HG02884 (cell line): ENCODE results near the gene MKNK2.

Source experiments
- ATAC-seq: cut with Tn5 transposase; IDR thresholded peaks from one replicate; pipeline ENCODE4 v1.9.1; 2021; ENCODE audit warnings: mild to moderate bottlenecking, moderate library complexity; ENCODE audit not compliant: unreplicated experiment

The MKNK2 gene

GRCh38 chr19:2080336-2080988 lies 29.4 kb upstream of the MKNK2 start:
- ATAC-seq = no peak

GRCh38 chr19:2079865-2080301 lies 28.8 kb upstream of the MKNK2 start:
- no peak for ATAC-seq

GRCh38 chr19:2079076-2079864 lies 28.2 kb upstream of the MKNK2 start:
- no peak for ATAC-seq

- ATAC-seq = no peak
Observed at GRCh38 chr19:2077833-2078619, 27.0 kb upstream of the MKNK2 start.

GRCh38 chr19:2077398-2077797 lies 26.4 kb upstream of the MKNK2 start:
- no peak for ATAC-seq

- no peak for ATAC-seq
Observed at GRCh38 chr19:2076526-2076944, 25.5 kb upstream of the MKNK2 start.

- ATAC-seq = no peak
Observed at GRCh38 chr19:2072757-2073551, 21.9 kb upstream of the MKNK2 start.

GRCh38 chr19:2070986-2071673 lies 20.1 kb upstream of the MKNK2 start:
- no peak for ATAC-seq

GRCh38 chr19:2070436-2070827 lies 19.4 kb upstream of the MKNK2 start:
- no peak for ATAC-seq

GRCh38 chr19:2064788-2065524 lies 13.9 kb upstream of the MKNK2 start:
- ATAC-seq = no peak

- ATAC-seq = no peak
Observed at GRCh38 chr19:2064395-2064787, 13.3 kb upstream of the MKNK2 start.

GRCh38 chr19:2063824-2064223 lies 12.8 kb upstream of the MKNK2 start:
- no peak for ATAC-seq

- no peak for ATAC-seq
Observed at GRCh38 chr19:2062770-2063169, 11.7 kb upstream of the MKNK2 start.

GRCh38 chr19:2062389-2062729 lies 11.3 kb upstream of the MKNK2 start:
- no peak for ATAC-seq

- peak; percentile 78 for ATAC-seq
Observed at GRCh38 chr19:2061495-2062388, 10.7 kb upstream of the MKNK2 start.

GRCh38 chr19:2060884-2061494 lies 9.9 kb upstream of the MKNK2 start:
- ATAC-seq = peak; percentile 23

GRCh38 chr19:2059422-2060201 lies 8.6 kb upstream of the MKNK2 start:
- no peak for ATAC-seq
